CD14-positive monocyte (primary cell): ENCODE data around the gene CSNK1G2. TPM values are rescaled to one million over a fixed set of nuclear protein-coding genes. Genes with fewer than 3 reads are reported as not detected.

Experiments
- DNase-seq, 3 donors: peaks; one replicate each; pipeline ENCODE4 v3.0.0-alpha.2; 2011 to 2022
- H2AFZ ChIP-seq: 2 replicates; pipeline ENCODE4 v1.6.0; 2012; ENCODE audit warnings: mild to moderate bottlenecking, low read depth, low read length, inconsistent platforms; ENCODE audit not compliant: insufficient read depth, poor library complexity, severe bottlenecking
- H3K27ac ChIP-seq, 2 donors: 1 replicate in 1 of 2; 2 replicates in 1 of 2; pipeline ENCODE4 v1.5.1; 2012 to 2013; ENCODE audit warnings: low read length in 2 of 2, control low read depth in 1 of 2, inconsistent platforms in 1 of 2, low read depth in 1 of 2, mild to moderate bottlenecking in 1 of 2
- H3K27me3 ChIP-seq, 2 donors: one replicate each; pipeline versions ENCODE4 v1.6.0 to v1.6.1; 2011 to 2013; ENCODE audit warnings: low read length in 2 of 2; ENCODE audit not compliant: control insufficient read depth in 2 of 2, insufficient read depth in 2 of 2
- H3K36me3 ChIP-seq, 2 donors: replicated peaks in 1 of 2; 1 replicate in 1 of 2; 2 replicates in 1 of 2; pipeline versions ENCODE4 v1.5.1 to v1.6.1; 2012 to 2013; ENCODE audit warnings: low read length in 2 of 2, control low read depth in 1 of 2, inconsistent platforms in 1 of 2, mild to moderate bottlenecking in 1 of 2; ENCODE audit not compliant: insufficient read depth in 2 of 2, control insufficient read depth in 1 of 2
- H3K4me1 ChIP-seq, 2 donors: 1 replicate in 1 of 2; 2 replicates in 1 of 2; pipeline versions ENCODE4 v1.5.1 to v1.6.1; 2012 to 2013; ENCODE audit warnings: low read length in 2 of 2, control low read depth in 1 of 2, inconsistent platforms in 1 of 2, mild to moderate bottlenecking in 1 of 2, moderate library complexity in 1 of 2; ENCODE audit not compliant: insufficient read depth in 2 of 2, control insufficient read depth in 1 of 2
- H3K4me2 ChIP-seq: replicated peaks from 2 replicates; pipeline ENCODE3; 2012; ENCODE audit warnings: low read length, moderate library complexity, mild to moderate bottlenecking; ENCODE audit not compliant: poor library complexity, severe bottlenecking; ENCODE audit errors: extremely low read depth
- H3K4me3 ChIP-seq, 3 experiments: fragments of 200-600 bp in 1 of 3; sonication (generic) in 1 of 3; replicated peaks in 1 of 3; 1 replicate in 2 of 3; 2 replicates in 1 of 3; pipeline ENCODE4 v1.5.1; 2011 to 2013; ENCODE audit warnings: low read length in 3 of 3, mild to moderate bottlenecking in 3 of 3, control low read depth in 2 of 3, low read depth in 2 of 3, inconsistent platforms in 1 of 3, moderate library complexity in 1 of 3
- H3K79me2 ChIP-seq: 2 replicates; pipeline ENCODE4 v1.6.0; 2012; ENCODE audit warnings: mild to moderate bottlenecking, control low read depth, inconsistent platforms, low read length, moderate library complexity; ENCODE audit not compliant: insufficient read depth
- H3K9ac ChIP-seq: 2 replicates; pipeline ENCODE4 v1.6.0; 2017; ENCODE audit warnings: low read length, mild to moderate bottlenecking; ENCODE audit not compliant: insufficient read depth, poor library complexity, severe bottlenecking
- H3K9me3 ChIP-seq, 2 donors: replicated peaks in 1 of 2; 1 replicate in 1 of 2; 2 replicates in 1 of 2; pipeline versions ENCODE4 v1.5.1 to v1.6.1; 2012 to 2013; ENCODE audit warnings: low read length in 2 of 2, control low read depth in 1 of 2; ENCODE audit not compliant: control insufficient read depth in 1 of 2, insufficient read depth in 1 of 2
- H4K20me1 ChIP-seq: 2 replicates; pipeline ENCODE4 v1.6.0; 2012; ENCODE audit warnings: mild to moderate bottlenecking, low read length, control low read depth, moderate library complexity; ENCODE audit not compliant: insufficient read depth
- H3K27ac Mint-ChIP-seq, 7 donors: one replicate each; pipeline ENCODE4 v1.8.0; 2020; ENCODE audit warnings: mild to moderate bottlenecking in 7 of 7, mixed read lengths in 7 of 7, moderate library complexity in 6 of 7, inconsistent platforms in 2 of 7
- H3K27me3 Mint-ChIP-seq, 3 donors: one replicate each; pipeline ENCODE4 v1.8.0; 2021 to 2022; ENCODE audit warnings: low read depth in 3 of 3, mild to moderate bottlenecking in 3 of 3, mixed read lengths in 3 of 3, moderate library complexity in 3 of 3, inconsistent platforms in 1 of 3
- H3K36me3 Mint-ChIP-seq, 2 donors: one replicate each; pipeline ENCODE4 v1.8.0; 2020; ENCODE audit warnings: mixed read lengths in 2 of 2, inconsistent platforms in 1 of 2, mild to moderate bottlenecking in 1 of 2
- H3K4me1 Mint-ChIP-seq: one replicate; pipeline ENCODE4 v1.8.0; 2020; ENCODE audit warnings: mild to moderate bottlenecking, mixed read lengths
- H3K4me3 Mint-ChIP-seq, 2 donors: one replicate each; pipeline ENCODE4 v1.8.0; 2020; ENCODE audit warnings: mild to moderate bottlenecking in 2 of 2, mixed read lengths in 2 of 2, moderate library complexity in 1 of 2
- H3K9me3 Mint-ChIP-seq, 7 donors: one replicate each; pipeline ENCODE4 v1.8.0; 2020 to 2022; ENCODE audit warnings: mixed read lengths in 7 of 7, mild to moderate bottlenecking in 6 of 7, moderate library complexity in 6 of 7, inconsistent platforms in 2 of 7
- CTCF ChIP-seq: fragments of 200-600 bp; IDR thresholded peaks from one replicate; pipeline ENCODE4 v1.8.0; 2022; ENCODE audit warnings: antibody characterized with exemption, mild to moderate bottlenecking
- WGBS: methylation state at CpG from one replicate; pipeline ENCODE4 v1.1.5; 2013; ENCODE audit warnings: missing lambda C conversion rate; ENCODE audit not compliant: insufficient coverage; 5-methylcytosine and 5-hydroxymethylcytosine counted together
- intact Hi-C, 2 donors: fragments of 100-400 bp; cut with micrococcal nuclease; formaldehyde crosslinking; loops; one replicate each; pipeline versions ENCODE4 v1.15.0 to v1.15.1; 2023
- polyA plus RNA-seq, 3 donors: library from polyadenylated mRNA; depleted of rRNA in 1 of 3; unstranded in 2 of 3; stranded (reverse) in 1 of 3; fragments of 300-500 nt in 2 of 3; fragments of >200 nt in 1 of 3; fragmentation: Illumina TruSeq in 2 of 3; gene quantifications; 1 replicate in 2 of 3; 2 replicates in 1 of 3; pipeline ENCODE4 v1.2.3, GENCODE V29; 2012 to 2021

CSNK1G2 gene
- polyA plus RNA-seq, 3 donors = 10.8 to 215 (median 20.3) TPM

DNA sequence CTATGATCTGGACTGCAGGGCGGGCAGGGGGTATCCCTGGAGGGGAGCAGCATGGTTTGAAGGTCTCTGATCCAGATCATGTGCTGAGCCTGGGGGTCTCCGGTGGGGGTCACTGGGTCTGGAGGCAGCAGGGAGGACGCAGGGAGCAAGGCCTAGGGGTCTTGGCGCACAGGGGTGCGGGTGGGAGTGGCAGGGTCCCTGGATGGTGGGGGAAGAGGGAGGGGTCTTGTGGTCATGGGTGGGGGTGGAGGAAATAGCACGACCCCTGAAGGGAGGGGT is 72.7 kb downstream of the CSNK1G2 start:
- Mint-ChIP-seq H3K27me3 (peaks cover 0 to 1% (median 0%) of the 10 kb centered on the region in 3 donors), H3K4me3 (no peak overlapping the region), H3K4me1 (peaks cover 23% of the 10 kb centered on the region), H3K27ac (no peak overlapping the region), H3K9me3 (peaks cover 0 to 3% (median 0%) of the 10 kb centered on the region in 7 donors), H3K36me3 (peaks cover 4 to 21% of the 10 kb centered on the region in 2 donors)
- H3K4me3 ChIP-seq = no peak overlapping the region
- peaks cover 21% of the 10 kb centered on the region for H4K20me1 ChIP-seq
- no peak overlapping the region for H3K27ac ChIP-seq
- no peaks in the 10 kb centered on the region for H3K9me3 ChIP-seq
- peaks cover 0 to 3% of the 10 kb centered on the region in 2 donors for H3K36me3 ChIP-seq
- DNase-seq = no peak
- H2AFZ ChIP-seq = no peak overlapping the region
- peaks cover 39% of the 10 kb centered on the region for H3K79me2 ChIP-seq
- H3K27me3 ChIP-seq = no peaks in the 10 kb centered on the region
- peaks cover 11 to 22% of the 10 kb centered on the region in 2 donors for H3K4me1 ChIP-seq
- intact Hi-C loops = no loop called here
- TF ChIP-seq CTCF = no peak
- H3K9ac ChIP-seq = no peak overlapping the region
- WGBS = 85% methylated on average over 5 of the region's 6 CpGs
- H3K4me2 ChIP-seq = no peak overlapping the region

- Histone ChIP-seq H4K20me1 (peaks cover 21% of the 10 kb centered on the region), H3K9me3 (no peaks in the 10 kb centered on the region), H3K9ac (no peak overlapping the region), H3K4me3 (no peak overlapping the region), H3K4me2 (peak overlapping the region; percentile 75), H3K27me3 (no peaks in the 10 kb centered on the region), H3K27ac (no peak overlapping the region), H3K36me3 (peaks cover 0 to 3% of the 10 kb centered on the region in 2 donors), H2AFZ (no peak overlapping the region), H3K4me1 (peaks cover 11 to 22% of the 10 kb centered on the region in 2 donors), H3K79me2 (peaks cover 39% of the 10 kb centered on the region)
- 93% methylated on average over 4 of the region's 5 CpGs for WGBS
- peaks cover 0 to 1% (median 0%) of the 10 kb centered on the region in 3 donors for H3K27me3 Mint-ChIP-seq
- H3K4me1 Mint-ChIP-seq = peaks cover 23% of the 10 kb centered on the region
- TF ChIP-seq CTCF = no peak
- H3K27ac Mint-ChIP-seq = no peak overlapping the region
- no peak overlapping the region for H3K4me3 Mint-ChIP-seq
- intact Hi-C loops = no loop called here
- H3K36me3 Mint-ChIP-seq = peaks cover 4 to 21% of the 10 kb centered on the region in 2 donors
- DNase-seq = no peak
- H3K9me3 Mint-ChIP-seq = peaks cover 0 to 3% (median 0%) of the 10 kb centered on the region in 7 donors
Observed at GRCh38 chr19:2014131-2014571, 73.2 kb downstream of the CSNK1G2 start.
